A549 (cell line): ENCODE data around the gene IFIT2. TPM values are rescaled to one million over a fixed set of nuclear protein-coding genes. Genes with fewer than 3 reads are reported as not detected.
A peak's percentile ranks its signal among the peaks of the same experiment; 100 is the strongest.

ENCODE experiments used
- ATAC-seq, 2 experiments: fragments of 200-7000 bp in 1 of 2; fragments of >200 bp in 1 of 2; cut with Nextera tagmentation in 1 of 2; cut with Tn5 transposase in 1 of 2; 3 replicates each; pipeline versions ENCODE4 v1.8.0 to v1.9.1; 2018 to 2020; ENCODE audit warnings: mild to moderate bottlenecking in 1 of 2, moderate library complexity in 1 of 2
- CTCF ChIA-PET: fragments of 300-600 bp; sonication (Branson Sonifier 250); formaldehyde crosslinking; extraction: SDS; loops from one replicate; lab custom pipeline; 2021; ENCODE audit warnings: antibody characterized with exemption, inconsistent platforms; lab: Yijun Ruan, JAX
- POLR2A ChIA-PET: fragments of 350-600 bp; formaldehyde crosslinking; extraction: SDS; loops from one replicate; lab custom pipeline; 2021; ENCODE audit warnings: antibody characterized with exemption, inconsistent platforms; lab: Yijun Ruan, JAX
- DNase-seq, 2 experiments: peaks; one replicate each; pipeline versions ENCODE4 v3.0.0 to v3.0.0-alpha.2; 2011 to 2016; ENCODE audit warnings: low read depth in 1 of 2, low spot score in 1 of 2
- FAIRE-seq: peaks from 2 replicates; lab custom pipeline; 2011; peaks lifted over from hg19 to GRCh38; lab: Jason Lieb, UNC
- H3K27ac ChIP-seq, 2 experiments: fragments of >200 bp; sonication (Bioruptor Twin); formaldehyde crosslinking; 3 replicates each; pipeline ENCODE4 v1.5.1; 2016 to 2017
- H3K4me1 ChIP-seq: fragments of >200 bp; sonication (Bioruptor Twin); formaldehyde crosslinking; 3 replicates; pipeline ENCODE4 v1.6.1; 2016
- H3K4me2 ChIP-seq: fragments of >200 bp; sonication (Bioruptor Twin); formaldehyde crosslinking; 3 replicates; pipeline ENCODE4 v1.6.1; 2016
- H3K4me3 ChIP-seq: fragments of >200 bp; sonication (Bioruptor Twin); formaldehyde crosslinking; 3 replicates; pipeline ENCODE4 v1.5.1; 2016
- H3K9me3 ChIP-seq: fragments of >200 bp; sonication (Bioruptor Twin); formaldehyde crosslinking; 3 replicates; pipeline ENCODE4 v1.6.1; 2016
- CBX2 ChIP-seq: fragments of 200-600 bp; sonication (generic); IDR thresholded peaks from 2 replicates; pipeline ENCODE4 v1.6.1; 2016; ENCODE audit warnings: low read depth, mild to moderate bottlenecking, borderline replicate concordance
- CBX8 ChIP-seq: fragments of 200-600 bp; sonication (generic); IDR thresholded peaks from 2 replicates; pipeline ENCODE4 v1.6.1; 2016
- E2F6 ChIP-seq: IDR thresholded peaks from 2 replicates; pipeline ENCODE4 v1.6.1; 2012; ENCODE audit warnings: low read depth, borderline replicate concordance
- EHMT2 ChIP-seq: fragments of 200-600 bp; sonication (generic); IDR thresholded peaks from 2 replicates; pipeline ENCODE4 v1.6.1; 2016; ENCODE audit warnings: antibody characterized with exemption, low read depth, mild to moderate bottlenecking, moderate library complexity
- ELK1 ChIP-seq: fragments of 150-350 bp; IDR thresholded peaks from 2 replicates; pipeline ENCODE4 v1.6.1; 2014; ENCODE audit warnings: low read depth, mild to moderate bottlenecking, low read length
- FOSB ChIP-seq: fragments of 250-450 bp; sonication (Bioruptor Pico); IDR thresholded peaks from 2 replicates; pipeline ENCODE4 v1.5.0; 2020; ENCODE audit warnings: mild to moderate bottlenecking, moderate library complexity
- HEYL ChIP-seq: fragments of 250-450 bp; sonication (Bioruptor Pico); IDR thresholded peaks from 2 replicates; pipeline ENCODE4 v1.8.0; 2021; ENCODE audit warnings: mild to moderate bottlenecking, moderate library complexity
- HMGXB4 ChIP-seq: fragments of 250-450 bp; sonication (Bioruptor Pico); IDR thresholded peaks from 2 replicates; pipeline ENCODE4 v1.5.0; 2021; ENCODE audit warnings: mild to moderate bottlenecking, moderate library complexity, borderline replicate concordance
- HOXB13 ChIP-seq: fragments of 250-450 bp; sonication (Bioruptor Pico); IDR thresholded peaks from 2 replicates; pipeline ENCODE4 v1.5.0; 2020; ENCODE audit warnings: low read depth, mild to moderate bottlenecking, moderate library complexity
- JUN ChIP-seq, 2 experiments: fragments of >200 bp; sonication (Bioruptor Twin); formaldehyde crosslinking; IDR thresholded peaks; 2 replicates in 1 of 2; 3 replicates in 1 of 2; pipeline ENCODE4 v1.6.1; 2016 to 2017
- JUNB ChIP-seq: fragments of >200 bp; sonication (Bioruptor Twin); formaldehyde crosslinking; IDR thresholded peaks from 2 replicates; pipeline ENCODE4 v1.6.1; 2016
- KDM1A ChIP-seq: fragments of 200-600 bp; sonication (generic); IDR thresholded peaks from 2 replicates; pipeline ENCODE4 v1.6.1; 2016; ENCODE audit warnings: low read depth, mild to moderate bottlenecking
- KDM5A ChIP-seq: fragments of 200-600 bp; sonication (generic); IDR thresholded peaks from 2 replicates; pipeline ENCODE4 v1.6.1; 2016; ENCODE audit warnings: antibody characterized with exemption, mild to moderate bottlenecking
- MAFK ChIP-seq: fragments of 450-650 bp; IDR thresholded peaks from 2 replicates; pipeline ENCODE4 v1.6.1; 2014; ENCODE audit not compliant: partially characterized antibody
- MAZ ChIP-seq: fragments of 150-350 bp; IDR thresholded peaks from 2 replicates; pipeline ENCODE4 v1.6.1; 2014; ENCODE audit warnings: antibody characterized with exemption, low read depth, low read length, borderline replicate concordance
- NFE2L2 ChIP-seq: fragments of 150-350 bp; conservative IDR thresholded peaks from 2 replicates; pipeline ENCODE4 v1.6.1; 2014; ENCODE audit warnings: low read length
- POLR2A ChIP-seq: IDR thresholded peaks from 2 replicates; pipeline ENCODE4 v1.6.1; 2012; ENCODE audit warnings: mild to moderate bottlenecking, low read length
- POLR2AphosphoS2 ChIP-seq: conservative IDR thresholded peaks from 2 replicates; pipeline ENCODE4 v1.6.1; 2012; ENCODE audit warnings: low read length, improper control_type of control experiment, inconsistent platforms
- RNF2 ChIP-seq: fragments of 200-600 bp; sonication (generic); IDR thresholded peaks from 2 replicates; pipeline ENCODE4 v1.6.1; 2016; ENCODE audit warnings: low read depth, mild to moderate bottlenecking, antibody characterized with exemption, moderate library complexity, borderline replicate concordance
- SMC3 ChIP-seq: fragments of >200 bp; sonication (Bioruptor Twin); formaldehyde crosslinking; IDR thresholded peaks from 3 replicates; pipeline ENCODE4 v1.6.1; 2018; ENCODE audit warnings: inconsistent platforms
- SREBF2 ChIP-seq: fragments of 450-650 bp; IDR thresholded peaks from 2 replicates; pipeline ENCODE4 v1.6.1; 2014; ENCODE audit warnings: mild to moderate bottlenecking, moderate library complexity
- ZC3H11A ChIP-seq: fragments of 450-650 bp; IDR thresholded peaks from 2 replicates; pipeline ENCODE4 v1.6.1; 2014; ENCODE audit warnings: antibody characterized with exemption, mild to moderate bottlenecking
- WGBS: methylation state at CpG from one replicate; pipeline ENCODE4 v1.1.6; 2017; ENCODE audit errors: missing lambda C conversion rate; 5-methylcytosine and 5-hydroxymethylcytosine counted together
- polyA plus RNA-seq, 4 experiments: library from polyadenylated mRNA; depleted of rRNA in 3 of 4; stranded (reverse); fragments of >200 nt; fragmentation: RNase III in 1 of 4; extraction: RNeasy Plus Mini Kit Qiagen cat#74134 plus additional on column Dnase treatment in 1 of 4; gene quantifications; 2 replicates in 3 of 4; 3 replicates in 1 of 4; pipeline ENCODE4 v1.2.3, GENCODE V29; 2011 to 2017

The IFIT2 gene
- polyA plus RNA-seq, 2 of the 4 experiments (the other 2 are of a cell fraction) = 0.75 to 1.1 TPM

- Histone ChIP-seq H3K4me3 (no peak overlapping the region), H3K27ac (no peak overlapping the region), H3K4me1 (peaks cover 15% of the 10 kb centered on the region; the same call in 2 of the 3 replicates), H3K4me2 (no peak overlapping the region), H3K9me3 (no peaks in the 10 kb centered on the region)
- ChIA-PET POLR2A (no interaction called here), CTCF (interaction anchor here (1.3 to 1.6 kb wide), 2 partner anchors 10 to 49 kb away, joined by 3 to 5 read pairs; no protein-coding TSS in a partner anchor)
- FAIRE-seq (no peak), DNase-seq (no peak), ATAC-seq (no peak)
- 90% methylated on average over 9 of the region's 9 CpGs for WGBS
- peak; percentile 39 for TF ChIP-seq MAFK
- no peak for TF ChIP-seq SREBF2
- no peak for TF ChIP-seq ELK1
- TF ChIP-seq HMGXB4 (CRISPR knock-in tag) = no peak
- TF ChIP-seq, all 56 proteins: peak for 1
Measured at GRCh38 chr10:89305766-89306433, 4.1 kb downstream of the IFIT2 start.

GRCh38 chr10:89306434-89307268 lies 4.8 kb downstream of the IFIT2 start:
- TF ChIP-seq MAZ (no peak), KDM1A (no peak), HOXB13 (no peak)
- WGBS = 92% methylated on average over 12 of the region's 13 CpGs
- ATAC-seq (no peak), DNase-seq (no peak), FAIRE-seq (no peak)
- Histone ChIP-seq H3K4me3 (no peak overlapping the region), H3K4me2 (no peak overlapping the region), H3K9me3 (no peaks in the 10 kb centered on the region), H3K27ac (no peak overlapping the region), H3K4me1 (peaks cover 8% of the 10 kb centered on the region; the same call in 1 of the 3 replicates)
- ChIA-PET POLR2A (no interaction called here), CTCF (interaction anchor here (1.3 kb wide), 1 partner anchor 9 kb away, joined by 5 read pairs; no protein-coding TSS in a partner anchor)

- no peak for ATAC-seq
- TF ChIP-seq CBX8 (no peak), RNF2 (no peak), JUNB (no peak), ZC3H11A (no peak), POLR2AphosphoS2 (no peak), NFE2L2 (no peak), FOSB (CRISPR knock-in tag) (no peak), MAFK (no peak), CBX2 (no peak), SMC3 (no peak)
- CTCF ChIA-PET = interaction anchor here (1.3 kb wide), 1 partner anchor 9 kb away, joined by 5 read pairs; no protein-coding TSS in a partner anchor
- POLR2A ChIA-PET = no interaction called here
- FAIRE-seq = no peak
- Histone ChIP-seq H3K9me3 (no peaks in the 10 kb centered on the region), H3K27ac (no peak overlapping the region), H3K4me1 (peaks cover 7% of the 10 kb centered on the region; the same call in 1 of the 3 replicates), H3K4me2 (no peak overlapping the region), H3K4me3 (no peak overlapping the region)
- DNase-seq = no peak
Measured at GRCh38 chr10:89307269-89307577, 5.4 kb downstream of the IFIT2 start.

GRCh38 chr10:89308266-89308665 lies 6.4 kb downstream of the IFIT2 start:
- no peak overlapping the region for H3K4me2 ChIP-seq

More at GRCh38 chr10:89308266-89308665, 6.4 kb downstream of the IFIT2 start:
- ATAC-seq (no peak), DNase-seq (no peak), FAIRE-seq (no peak)
- ChIA-PET CTCF (no interaction called here), POLR2A (no interaction called here)
- WGBS = 85% methylated on average over 6 of the region's 6 CpGs
- H3K4me3 ChIP-seq = no peak overlapping the region
- no peaks in the 10 kb centered on the region for H3K4me1 ChIP-seq
- H3K9me3 ChIP-seq = no peaks in the 10 kb centered on the region
- no peak overlapping the region for H3K27ac ChIP-seq
- TF ChIP-seq POLR2A (no peak), EHMT2 (no peak), KDM5A (no peak), JUNB (no peak), JUN (IDR thresholded peaks at IDR 0.05) (no peak), HEYL (CRISPR knock-in tag) (no peak), E2F6 (no peak)
